Fibroblast of skin of abdomen (primary cell): ENCODE measurements around the gene SPARC.

Source experiments
- DNase-seq: peaks from one replicate; pipeline ENCODE4 v3.0.0-alpha.2; 2013

SPARC gene

DNA sequence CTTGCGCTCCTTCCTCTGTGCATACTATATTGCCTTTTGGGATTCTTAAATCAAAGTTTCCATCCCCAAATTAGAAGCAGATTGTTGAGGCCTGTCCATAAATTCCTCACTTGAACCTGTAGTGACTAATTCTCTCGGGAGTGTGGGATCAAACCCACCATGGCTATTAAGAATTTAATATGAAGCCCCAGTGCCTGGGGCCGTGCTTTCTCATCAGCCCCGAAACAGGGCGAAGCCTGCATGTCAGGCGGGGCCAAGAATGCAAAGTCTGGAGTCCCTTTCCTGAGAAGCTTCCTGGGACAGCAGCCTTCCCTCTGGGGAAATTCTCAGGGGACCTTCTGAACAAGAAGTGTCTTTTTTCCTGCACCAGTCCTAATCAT lies 66.3 kb downstream of the SPARC start:
- DNase-seq = no peak

DNA sequence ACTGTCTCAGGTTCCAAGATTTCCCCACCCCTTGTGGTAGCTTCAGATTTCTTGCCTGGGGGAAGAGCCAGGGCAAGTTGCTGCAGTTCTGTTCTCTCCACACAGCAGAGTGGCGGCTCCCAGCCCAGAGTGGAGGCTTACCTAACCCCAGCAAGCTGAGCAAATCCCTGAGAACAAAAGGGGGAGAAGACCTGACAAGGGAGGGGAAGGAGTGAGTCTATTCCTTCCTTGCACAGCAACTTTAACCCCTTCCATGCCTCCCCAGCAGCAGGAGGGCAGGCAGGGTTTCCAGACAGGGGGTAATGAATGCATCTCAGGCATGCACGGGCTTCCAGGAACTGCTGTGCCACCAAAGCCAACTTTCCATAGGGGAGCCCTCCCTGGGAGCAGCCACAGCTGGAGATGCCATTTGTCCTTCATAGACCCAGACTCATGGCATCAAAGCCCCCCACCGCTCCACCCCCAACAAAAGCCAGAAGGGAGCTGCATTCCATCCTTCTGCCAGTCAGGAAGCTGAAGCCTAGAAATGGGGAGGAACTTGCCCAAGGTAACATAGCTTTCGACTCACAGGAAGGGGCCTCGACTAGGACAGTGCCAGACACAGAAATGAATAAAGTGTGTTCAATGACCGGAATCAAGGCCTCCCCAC lies 66.8 kb downstream of the SPARC start:
- DNase-seq = no peak

DNA sequence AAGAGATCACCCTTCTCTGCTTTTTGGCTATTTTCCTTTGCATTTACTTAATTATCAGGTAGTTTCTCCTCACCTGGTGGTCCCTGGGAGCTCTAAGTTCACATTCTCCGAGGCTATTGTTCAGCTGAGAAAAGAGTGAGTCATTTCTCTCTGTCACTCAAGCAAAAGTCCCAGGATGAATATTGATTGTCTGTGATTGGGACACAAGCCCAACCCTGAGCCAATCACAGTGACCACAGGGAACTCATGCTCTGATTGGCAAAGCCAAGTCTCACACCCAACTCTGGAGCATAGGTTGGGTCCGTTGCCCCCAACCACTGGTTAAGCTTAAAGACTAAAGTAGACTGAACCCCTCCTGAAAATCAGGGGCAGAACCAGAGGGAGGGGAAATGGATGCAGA lies 67.8 kb downstream of the SPARC start:
- DNase-seq = no peak

DNA sequence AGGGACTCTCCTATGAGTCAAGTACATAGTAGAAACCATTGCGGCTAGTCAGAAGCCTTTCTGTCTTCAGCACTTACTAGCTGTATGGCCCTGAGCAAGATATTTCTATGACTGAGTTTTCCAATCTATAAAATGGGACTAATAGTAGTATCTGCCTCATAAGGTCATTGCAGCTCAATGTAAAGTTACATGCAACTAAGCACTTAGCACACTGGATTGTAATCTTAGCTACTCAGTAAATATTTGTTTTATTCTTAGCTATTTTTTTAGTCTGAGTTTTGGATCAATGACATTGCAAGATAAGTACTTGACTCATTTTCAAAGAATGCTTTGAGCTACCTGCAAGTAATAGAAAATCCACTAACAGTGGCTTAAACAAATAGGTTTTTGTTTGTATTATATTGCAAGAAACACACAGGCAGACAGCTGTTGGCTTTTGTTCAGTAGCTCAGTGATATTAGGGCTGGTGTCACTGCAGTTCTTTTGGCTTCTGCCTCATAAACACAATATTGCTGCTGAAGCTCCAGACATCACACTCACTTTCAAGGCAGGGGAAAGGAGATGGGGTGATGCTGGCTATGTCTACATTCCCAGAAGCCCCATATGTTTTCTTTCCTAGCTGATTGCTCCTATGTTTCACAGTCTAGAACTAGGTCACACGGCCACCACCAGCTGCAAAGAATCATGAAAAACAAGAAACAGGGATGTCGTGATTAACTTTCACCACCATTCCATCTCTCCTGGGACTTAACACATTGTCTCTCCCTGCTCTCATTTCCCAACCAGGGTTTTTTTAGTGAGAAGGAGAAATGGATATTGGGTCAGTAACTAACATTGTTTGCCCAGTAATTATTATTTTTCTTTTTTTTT lies 68.6 kb downstream of the SPARC start:
- no peak for DNase-seq

DNA sequence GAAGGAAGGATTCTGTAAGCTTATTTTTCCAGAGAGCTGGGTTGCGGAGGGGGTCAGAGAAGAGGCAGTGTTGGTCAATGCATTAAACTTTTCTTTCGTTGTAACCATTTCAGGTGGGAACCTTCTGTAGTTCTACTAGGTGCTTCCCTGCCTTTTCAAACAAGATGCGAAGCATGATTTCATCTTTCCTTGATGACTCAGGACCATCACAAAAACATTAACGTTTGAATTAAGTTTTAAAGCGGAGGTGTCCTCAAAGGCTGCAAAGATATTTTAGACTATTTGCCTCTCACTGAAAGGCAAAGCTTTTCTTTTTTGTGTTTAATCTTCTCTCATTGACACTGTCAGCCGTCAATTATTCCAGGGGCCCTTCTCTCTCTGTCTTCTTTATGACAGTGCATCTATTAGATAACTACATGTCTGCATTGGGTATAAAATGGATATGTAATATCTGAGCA lies 69.3 kb downstream of the SPARC start:
- DNase-seq = no peak

DNA sequence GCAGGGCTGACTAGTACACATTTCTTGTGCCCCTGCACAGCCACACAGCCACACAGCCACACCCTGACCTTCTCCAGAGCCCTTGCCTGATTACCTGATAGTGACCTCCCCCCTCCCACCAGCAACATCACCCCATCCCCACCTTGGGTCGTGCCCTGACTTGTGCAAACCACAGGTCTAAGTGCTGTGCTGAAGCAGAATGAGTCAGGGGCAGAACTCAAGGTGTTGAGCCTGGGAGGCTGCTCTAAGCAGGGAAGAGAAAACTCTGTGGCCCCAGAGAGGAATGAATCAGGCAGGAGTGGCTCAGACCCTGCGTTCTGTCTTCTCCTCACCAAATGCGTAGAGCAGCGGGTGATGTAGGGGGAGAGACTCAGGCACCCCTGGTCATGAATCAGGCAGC lies 71.3 kb downstream of the SPARC start:
- no peak for DNase-seq

DNA sequence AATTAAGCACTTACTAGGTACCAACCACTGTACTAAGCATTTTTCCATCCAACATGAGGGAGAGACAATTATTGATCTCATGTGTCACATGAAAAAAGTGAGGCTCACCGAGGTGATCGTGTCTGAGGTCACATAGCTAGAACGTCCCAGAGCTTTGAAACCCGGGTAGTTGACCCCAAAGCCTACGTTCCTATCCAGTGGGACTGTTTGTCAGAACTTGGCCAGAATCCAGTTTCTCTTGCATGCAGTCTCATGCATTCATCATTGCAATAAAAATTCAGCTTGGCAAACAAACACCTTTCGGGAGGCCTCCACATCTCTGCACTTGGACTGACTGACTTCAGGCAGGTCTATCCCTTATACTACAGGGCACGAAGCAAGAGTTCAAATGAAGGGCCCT lies 72.2 kb downstream of the SPARC start:
- DNase-seq = no peak

DNA sequence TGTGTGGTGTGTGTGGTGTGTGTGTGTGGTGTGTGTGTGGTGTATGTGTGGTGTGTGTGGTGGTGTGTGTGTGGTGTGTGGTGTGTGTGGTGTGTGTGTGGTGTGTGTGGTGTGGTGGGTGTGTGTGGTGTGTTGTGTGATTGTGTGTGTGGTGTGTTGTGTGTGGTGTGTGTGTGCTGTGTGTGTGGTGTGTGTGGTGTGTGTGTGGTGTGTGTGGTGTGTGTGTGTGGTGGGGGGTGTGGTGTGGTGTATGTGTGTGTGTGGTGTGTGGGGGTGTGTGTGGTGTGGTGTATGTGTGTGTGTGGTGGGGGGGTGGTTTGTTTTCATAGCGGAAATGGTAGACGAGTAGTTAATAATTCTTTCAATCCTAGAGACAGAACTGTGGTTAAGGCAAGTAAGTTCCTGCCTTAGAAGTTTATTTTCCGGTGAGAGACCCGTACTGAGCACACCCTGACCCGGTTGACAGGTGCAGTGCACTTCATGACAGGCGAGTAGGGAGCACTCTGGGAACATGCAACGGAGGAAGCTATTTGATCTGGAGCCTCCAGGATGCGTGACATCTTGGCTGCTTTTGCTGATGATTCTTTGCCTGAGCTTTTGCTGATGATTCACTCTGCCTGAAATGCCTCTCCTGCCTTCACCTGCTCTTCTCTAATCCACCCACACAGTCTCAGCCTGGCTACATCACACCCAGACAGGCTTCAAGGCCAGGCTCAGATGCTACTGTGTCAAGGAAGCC lies 73.9 kb downstream of the SPARC start:
- DNase-seq = no peak

DNA sequence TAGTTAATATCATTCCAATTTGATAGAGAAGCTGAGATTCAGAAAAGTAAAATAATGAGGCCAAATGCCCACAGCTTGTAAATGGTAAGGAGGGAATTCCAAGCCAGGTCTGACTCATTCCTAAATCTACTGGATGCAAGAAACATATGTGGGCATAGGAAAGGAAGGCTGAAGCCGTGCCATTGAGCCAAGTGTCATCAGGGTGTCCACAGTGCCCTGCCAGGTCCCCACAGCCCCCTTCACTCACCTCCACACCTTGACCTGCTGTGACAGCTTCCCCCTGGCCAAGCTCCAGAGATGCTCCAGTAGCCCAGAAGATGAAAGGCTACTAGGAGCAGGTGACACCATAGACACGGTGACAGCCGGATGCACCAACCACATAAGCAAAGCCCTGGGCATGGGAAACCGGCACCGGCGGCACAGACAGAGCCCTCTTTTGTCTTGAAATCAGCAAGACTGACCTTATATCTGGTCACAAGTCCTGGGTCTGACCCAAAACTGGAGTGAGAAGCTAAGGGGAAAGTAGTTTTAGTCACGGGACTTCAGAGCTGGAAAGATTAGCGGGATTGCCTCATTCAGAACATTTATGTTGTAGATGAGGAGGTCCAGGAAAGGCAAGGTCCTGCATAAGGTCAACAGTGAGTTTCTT lies 75.5 kb downstream of the SPARC start:
- no peak for DNase-seq
